Neural progenitor cell (in vitro differentiated cells): ENCODE results near the gene ATP1A3. TPM values are rescaled to one million over a fixed set of nuclear protein-coding genes. Genes with fewer than 3 reads are reported as not detected.

Experiments
- DNase-seq: peaks from one replicate; pipeline ENCODE4 v3.0.0-alpha.2; 2016; ENCODE audit warnings: low spot score
- H2AFZ ChIP-seq: fragments of 200-600 bp; sonication (generic); replicated peaks from 2 replicates; pipeline ENCODE4 v1.6.1; 2016; ENCODE audit warnings: antibody characterized with exemption
- H3F3A ChIP-seq: fragments of 200-600 bp; sonication (generic); 2 replicates; pipeline ENCODE4 v1.6.1; 2016; ENCODE audit warnings: antibody characterized with exemption, low read depth
- H3K27ac ChIP-seq: fragments of 200-600 bp; sonication (generic); 2 replicates; pipeline ENCODE4 v1.5.1; 2016; ENCODE audit warnings: mild to moderate bottlenecking
- H3K27me3 ChIP-seq: fragments of 200-600 bp; sonication (generic); 2 replicates; pipeline ENCODE4 v1.6.1; 2016; ENCODE audit warnings: mild to moderate bottlenecking, moderate library complexity
- H3K36me3 ChIP-seq: fragments of 200-600 bp; sonication (generic); 2 replicates; pipeline ENCODE4 v1.5.1; 2016
- H3K4me1 ChIP-seq: fragments of 200-600 bp; sonication (generic); 2 replicates; pipeline ENCODE4 v1.6.1; 2016; ENCODE audit warnings: mixed run types
- H3K4me2 ChIP-seq: fragments of 200-600 bp; sonication (generic); 2 replicates; pipeline ENCODE4 v1.6.1; 2016
- H3K4me3 ChIP-seq: fragments of 200-600 bp; sonication (generic); 2 replicates; pipeline ENCODE4 v1.5.1; 2016
- H3K79me2 ChIP-seq: fragments of 200-600 bp; sonication (generic); 2 replicates; pipeline ENCODE4 v1.6.1; 2016; ENCODE audit warnings: low read depth
- H3K9ac ChIP-seq: fragments of 200-600 bp; sonication (generic); 2 replicates; pipeline ENCODE4 v1.6.1; 2016
- H3K9me3 ChIP-seq: fragments of 200-600 bp; sonication (generic); 2 replicates; pipeline ENCODE4 v1.5.1; 2016; ENCODE audit warnings: low read depth
- H4K20me1 ChIP-seq: fragments of 200-600 bp; sonication (generic); 2 replicates; pipeline ENCODE4 v1.6.1; 2016; ENCODE audit warnings: low read depth
- H3K27ac Mint-ChIP-seq: 3 replicates; pipeline ENCODE4 v1.8.0; 2021; ENCODE audit warnings: mixed read lengths
- H3K27me3 Mint-ChIP-seq: 2 replicates; pipeline ENCODE4 v1.8.0; 2022; ENCODE audit warnings: low read depth, mild to moderate bottlenecking, inconsistent platforms, moderate library complexity, mixed read lengths; ENCODE audit not compliant: insufficient read depth
- H3K36me3 Mint-ChIP-seq: 3 replicates; pipeline ENCODE4 v1.8.0; 2021; ENCODE audit warnings: mixed read lengths
- H3K4me1 Mint-ChIP-seq: 3 replicates; pipeline ENCODE4 v1.8.0; 2021; ENCODE audit warnings: mixed read lengths
- H3K4me3 Mint-ChIP-seq: 3 replicates; pipeline ENCODE4 v1.8.0; 2021; ENCODE audit warnings: mild to moderate bottlenecking, moderate library complexity, mixed read lengths
- H3K9me3 Mint-ChIP-seq: 3 replicates; pipeline ENCODE4 v1.8.0; 2020; ENCODE audit warnings: mixed read lengths
- EZH2 ChIP-seq: fragments of 200-600 bp; sonication (generic); IDR thresholded peaks from 2 replicates; pipeline ENCODE4 v1.6.1; 2017; ENCODE audit warnings: antibody characterized with exemption, mild to moderate bottlenecking, moderate library complexity
- EZH2phosphoT487 ChIP-seq: fragments of 200-600 bp; sonication (generic); IDR thresholded peaks from 2 replicates; pipeline ENCODE4 v1.6.1; 2017; ENCODE audit warnings: antibody characterized with exemption
- total RNA-seq: library from RNA; depleted of rRNA; stranded (reverse); fragments of >200 nt; gene quantifications from 2 replicates; pipeline ENCODE4 v1.2.3, GENCODE V29; 2015; ENCODE audit warnings: low replicate concordance
- TF ChIP-seq, protein P1 (sequence below): fragments of 200-600 bp; sonication (generic); IDR thresholded peaks from 2 replicates; pipeline ENCODE4 v1.5.1; 2017; ENCODE audit warnings: antibody characterized with exemption, mild to moderate bottlenecking

The ATP1A3 gene
- total RNA-seq, 1 donor from 2014 or later = not detected

DNA sequence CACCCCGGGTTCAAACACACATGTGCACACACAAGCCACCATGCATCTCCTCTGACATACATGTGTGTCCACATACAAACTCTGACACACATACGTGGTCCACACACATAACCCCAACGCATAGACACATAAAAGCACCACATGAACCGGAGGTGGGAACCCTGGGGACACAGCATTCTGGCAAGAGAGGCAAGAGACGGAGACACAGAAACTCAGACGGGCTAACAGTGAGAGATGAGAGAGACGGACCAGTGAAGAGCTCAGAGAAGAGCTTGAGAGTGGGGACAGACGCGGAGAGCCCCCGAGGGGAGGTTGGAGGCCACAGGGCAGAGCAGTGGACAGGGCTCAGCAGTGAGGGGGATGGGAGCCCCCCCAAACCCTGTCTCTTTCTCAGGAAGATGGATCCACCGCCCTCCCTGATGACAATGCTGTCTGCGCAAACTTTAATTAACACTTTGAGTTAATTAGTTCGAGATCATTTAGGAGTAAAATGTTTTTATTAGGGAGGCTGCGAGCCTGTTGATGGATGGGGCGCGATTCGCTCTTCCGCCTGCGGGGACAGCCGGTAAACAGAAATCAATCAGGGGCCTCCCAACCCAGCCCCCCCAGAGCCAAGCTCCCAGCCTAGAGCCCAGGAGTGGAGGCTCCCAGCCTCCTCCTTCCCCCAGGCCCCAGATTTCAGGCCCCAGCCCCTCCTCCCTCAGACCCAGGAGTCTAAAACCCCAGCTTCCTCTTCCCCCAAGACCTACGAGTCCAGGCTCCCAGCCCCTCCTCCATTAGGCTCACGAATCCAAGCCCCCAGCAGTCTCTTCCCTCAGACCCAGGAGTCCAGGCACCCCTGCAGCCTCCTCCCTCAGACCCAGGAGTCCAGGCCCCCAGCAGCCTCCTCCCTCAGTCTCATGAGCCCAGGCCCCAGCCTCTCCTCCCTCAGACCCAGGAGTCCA, 56.2 kb downstream of the ATP1A3 start:
- Mint-ChIP-seq H3K4me1 (peaks cover 16% of the 10 kb centered on the region), H3K27me3 (peaks cover 52% of the 10 kb centered on the region), H3K9me3 (peaks cover 7% of the 10 kb centered on the region), H3K27ac (no peak overlapping the region), H3K4me3 (peak overlapping the region; percentile 1), H3K36me3 (peaks cover 4% of the 10 kb centered on the region)
- H3K36me3 ChIP-seq = no peaks in the 10 kb centered on the region
- H3K9ac ChIP-seq = no peak overlapping the region
- DNase-seq = no peak
- H3K27me3 ChIP-seq = peaks cover 96% of the 10 kb centered on the region
- H3K9me3 ChIP-seq = no peaks in the 10 kb centered on the region
- H3K27ac ChIP-seq = no peak overlapping the region
- no peaks in the 10 kb centered on the region for H3K79me2 ChIP-seq
- H2AFZ ChIP-seq = no peak overlapping the region
- no peak overlapping the region for H3K4me2 ChIP-seq
- H4K20me1 ChIP-seq = peaks cover 5% of the 10 kb centered on the region
- H3F3A ChIP-seq = peaks cover 8% of the 10 kb centered on the region
- no peaks in the 10 kb centered on the region for H3K4me1 ChIP-seq
- TF ChIP-seq EZH2 = no peak
- TF ChIP-seq, protein P1, sequence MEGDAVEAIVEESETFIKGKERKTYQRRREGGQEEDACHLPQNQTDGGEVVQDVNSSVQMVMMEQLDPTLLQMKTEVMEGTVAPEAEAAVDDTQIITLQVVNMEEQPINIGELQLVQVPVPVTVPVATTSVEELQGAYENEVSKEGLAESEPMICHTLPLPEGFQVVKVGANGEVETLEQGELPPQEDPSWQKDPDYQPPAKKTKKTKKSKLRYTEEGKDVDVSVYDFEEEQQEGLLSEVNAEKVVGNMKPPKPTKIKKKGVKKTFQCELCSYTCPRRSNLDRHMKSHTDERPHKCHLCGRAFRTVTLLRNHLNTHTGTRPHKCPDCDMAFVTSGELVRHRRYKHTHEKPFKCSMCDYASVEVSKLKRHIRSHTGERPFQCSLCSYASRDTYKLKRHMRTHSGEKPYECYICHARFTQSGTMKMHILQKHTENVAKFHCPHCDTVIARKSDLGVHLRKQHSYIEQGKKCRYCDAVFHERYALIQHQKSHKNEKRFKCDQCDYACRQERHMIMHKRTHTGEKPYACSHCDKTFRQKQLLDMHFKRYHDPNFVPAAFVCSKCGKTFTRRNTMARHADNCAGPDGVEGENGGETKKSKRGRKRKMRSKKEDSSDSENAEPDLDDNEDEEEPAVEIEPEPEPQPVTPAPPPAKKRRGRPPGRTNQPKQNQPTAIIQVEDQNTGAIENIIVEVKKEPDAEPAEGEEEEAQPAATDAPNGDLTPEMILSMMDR = peak; percentile 25
- no peak overlapping the region for H3K4me3 ChIP-seq

DNA sequence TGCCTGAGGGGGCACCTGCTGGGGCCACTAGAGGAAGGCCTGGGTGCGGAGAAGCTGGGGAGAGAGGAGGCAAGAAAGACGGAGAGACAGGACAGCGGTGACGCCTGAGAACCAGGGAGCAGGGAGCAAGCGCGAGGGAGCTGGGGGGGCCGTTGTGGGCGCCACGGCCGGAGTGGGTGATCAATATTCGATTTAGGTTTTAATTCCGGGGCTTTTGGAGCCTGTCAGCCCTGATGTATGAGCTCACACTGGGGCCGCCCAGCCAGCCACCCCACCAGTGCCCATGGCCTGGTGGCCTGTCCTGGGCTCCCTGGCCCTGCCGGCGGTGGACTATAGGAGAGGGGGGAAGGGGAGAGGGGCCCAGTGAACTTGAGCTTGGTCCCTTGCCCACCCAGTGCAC, 57.1 kb downstream of the ATP1A3 start:
- Mint-ChIP-seq H3K9me3 (peaks cover 7% of the 10 kb centered on the region), H3K27me3 (peaks cover 53% of the 10 kb centered on the region), H3K4me3 (no peak overlapping the region), H3K36me3 (peaks cover 4% of the 10 kb centered on the region), H3K4me1 (peaks cover 16% of the 10 kb centered on the region), H3K27ac (no peak overlapping the region)
- no peaks in the 10 kb centered on the region for H3K9me3 ChIP-seq
- H3K4me1 ChIP-seq = no peaks in the 10 kb centered on the region
- no peaks in the 10 kb centered on the region for H3K36me3 ChIP-seq
- TF ChIP-seq EZH2 (no peak), EZH2phosphoT487 (no peak)
- H3K4me2 ChIP-seq = no peak overlapping the region
- H3K27ac ChIP-seq = no peak overlapping the region
- H3K4me3 ChIP-seq = no peak overlapping the region
- peaks cover 8% of the 10 kb centered on the region for H3F3A ChIP-seq
- peaks cover 99% of the 10 kb centered on the region for H3K27me3 ChIP-seq
- no peak overlapping the region for H3K9ac ChIP-seq
- H3K79me2 ChIP-seq = no peaks in the 10 kb centered on the region
- peaks cover 13% of the 10 kb centered on the region for H4K20me1 ChIP-seq
- H2AFZ ChIP-seq = no peak overlapping the region
- DNase-seq = no peak

DNA sequence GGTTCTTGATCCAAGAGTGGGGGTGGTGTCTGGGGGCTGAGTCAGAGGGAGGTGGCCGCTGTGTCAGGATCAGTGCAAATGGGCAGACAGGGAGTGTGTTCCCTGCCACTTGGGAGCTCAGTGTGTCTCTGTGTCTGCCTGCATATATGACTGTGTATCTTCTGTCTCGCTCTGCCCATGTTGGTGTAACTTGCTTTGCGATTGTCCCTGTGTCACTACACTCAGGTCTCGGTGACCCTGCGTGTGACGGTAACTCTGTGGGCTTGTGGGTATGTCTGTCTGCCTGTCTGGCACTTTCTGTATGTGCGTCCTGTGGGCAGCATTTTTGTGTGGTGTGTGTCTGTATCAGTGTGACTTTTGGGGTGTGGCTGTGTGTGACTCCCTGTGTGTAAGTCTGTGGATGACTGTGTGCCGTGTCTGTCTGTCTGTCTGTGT, 57.6 kb downstream of the ATP1A3 start:
- Histone ChIP-seq H3K9ac (no peak overlapping the region), H4K20me1 (peaks cover 16% of the 10 kb centered on the region), H3K4me2 (no peak overlapping the region), H3F3A (peaks cover 8% of the 10 kb centered on the region), H3K4me1 (no peaks in the 10 kb centered on the region), H3K79me2 (no peaks in the 10 kb centered on the region), H3K4me3 (no peak overlapping the region), H3K36me3 (no peaks in the 10 kb centered on the region), H3K27ac (no peak overlapping the region), H2AFZ (no peak overlapping the region), H3K27me3 (peaks cover 99% of the 10 kb centered on the region), H3K9me3 (no peaks in the 10 kb centered on the region)
- DNase-seq = no peak
- Mint-ChIP-seq H3K4me3 (peak overlapping the region; percentile 18), H3K4me1 (peaks cover 13% of the 10 kb centered on the region), H3K9me3 (peaks cover 3% of the 10 kb centered on the region), H3K36me3 (peaks cover under 1% of the 10 kb centered on the region), H3K27me3 (peaks cover 52% of the 10 kb centered on the region), H3K27ac (no peak overlapping the region)
- TF ChIP-seq, protein P1 = no peak
- no peak for TF ChIP-seq EZH2
- TF ChIP-seq EZH2phosphoT487 = peak; percentile 22
